Kidney capillary endothelial cell (primary cell): Measurements from ENCODE around the gene CTNNA1.
A peak's percentile ranks its signal among the peaks of the same experiment; 100 is the strongest.
"Not testable (repeated sequence)": the region's sequence is repeated elsewhere in the genome, so short reads cannot be mapped to it uniquely, and the experiment has no call there.

Experiments used
- DNase-seq: peaks from one replicate; pipeline ENCODE4 v3.0.0-alpha.2; 2018; ENCODE audit warnings: low spot score

Gene CTNNA1, protein sequence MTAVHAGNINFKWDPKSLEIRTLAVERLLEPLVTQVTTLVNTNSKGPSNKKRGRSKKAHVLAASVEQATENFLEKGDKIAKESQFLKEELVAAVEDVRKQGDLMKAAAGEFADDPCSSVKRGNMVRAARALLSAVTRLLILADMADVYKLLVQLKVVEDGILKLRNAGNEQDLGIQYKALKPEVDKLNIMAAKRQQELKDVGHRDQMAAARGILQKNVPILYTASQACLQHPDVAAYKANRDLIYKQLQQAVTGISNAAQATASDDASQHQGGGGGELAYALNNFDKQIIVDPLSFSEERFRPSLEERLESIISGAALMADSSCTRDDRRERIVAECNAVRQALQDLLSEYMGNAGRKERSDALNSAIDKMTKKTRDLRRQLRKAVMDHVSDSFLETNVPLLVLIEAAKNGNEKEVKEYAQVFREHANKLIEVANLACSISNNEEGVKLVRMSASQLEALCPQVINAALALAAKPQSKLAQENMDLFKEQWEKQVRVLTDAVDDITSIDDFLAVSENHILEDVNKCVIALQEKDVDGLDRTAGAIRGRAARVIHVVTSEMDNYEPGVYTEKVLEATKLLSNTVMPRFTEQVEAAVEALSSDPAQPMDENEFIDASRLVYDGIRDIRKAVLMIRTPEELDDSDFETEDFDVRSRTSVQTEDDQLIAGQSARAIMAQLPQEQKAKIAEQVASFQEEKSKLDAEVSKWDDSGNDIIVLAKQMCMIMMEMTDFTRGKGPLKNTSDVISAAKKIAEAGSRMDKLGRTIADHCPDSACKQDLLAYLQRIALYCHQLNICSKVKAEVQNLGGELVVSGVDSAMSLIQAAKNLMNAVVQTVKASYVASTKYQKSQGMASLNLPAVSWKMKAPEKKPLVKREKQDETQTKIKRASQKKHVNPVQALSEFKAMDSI

DNA sequence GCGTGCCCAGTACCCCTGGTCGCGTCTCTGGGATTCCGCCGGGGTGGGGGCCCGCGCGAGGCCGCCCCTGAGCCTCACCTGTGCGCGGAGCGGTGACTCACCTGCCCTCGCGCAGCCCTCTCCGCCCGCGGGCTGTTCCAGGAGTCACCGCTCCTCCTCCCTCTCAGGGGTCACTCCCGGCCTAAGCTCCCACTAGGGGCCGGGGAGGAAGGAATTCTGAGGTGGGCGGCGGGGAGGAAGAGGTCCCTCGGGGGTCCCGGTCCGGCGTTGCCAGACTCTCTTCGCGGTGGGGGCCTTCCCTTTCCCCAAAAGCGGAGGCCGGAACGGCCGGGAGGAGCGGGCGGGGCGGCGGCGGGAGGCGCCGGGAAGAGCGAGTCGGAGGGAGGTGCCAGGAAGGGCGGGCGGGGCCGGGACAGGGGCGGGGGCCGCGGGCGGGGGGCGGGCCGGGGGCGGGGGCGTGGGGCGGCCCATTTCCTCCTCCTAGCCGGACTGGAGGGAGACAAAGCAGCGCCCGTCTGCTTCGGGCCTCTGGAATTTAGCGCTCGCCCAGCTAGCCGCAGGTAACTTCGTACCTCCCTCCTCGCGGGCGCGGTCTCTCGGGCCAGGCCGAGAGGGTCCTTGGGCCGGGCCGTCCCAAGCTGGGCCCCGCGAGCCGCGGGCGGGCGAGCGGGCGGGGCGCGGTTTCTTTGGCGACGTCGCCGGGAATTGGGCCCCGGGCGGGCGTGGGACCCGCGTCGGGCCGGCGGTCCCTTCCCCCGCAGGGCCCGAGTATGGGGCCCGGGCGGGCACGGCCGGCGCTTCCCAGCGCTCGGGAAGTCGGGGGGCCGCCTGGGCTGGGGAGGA lies at the start of gene CTNNA1:
CTNNA1 (plus strand) TSS at position 475 of the 843 bp plus-strand sequence. CDS start 28,500 bp downstream, outside the sequence.
- peak; percentile 57 for DNase-seq

DNA sequence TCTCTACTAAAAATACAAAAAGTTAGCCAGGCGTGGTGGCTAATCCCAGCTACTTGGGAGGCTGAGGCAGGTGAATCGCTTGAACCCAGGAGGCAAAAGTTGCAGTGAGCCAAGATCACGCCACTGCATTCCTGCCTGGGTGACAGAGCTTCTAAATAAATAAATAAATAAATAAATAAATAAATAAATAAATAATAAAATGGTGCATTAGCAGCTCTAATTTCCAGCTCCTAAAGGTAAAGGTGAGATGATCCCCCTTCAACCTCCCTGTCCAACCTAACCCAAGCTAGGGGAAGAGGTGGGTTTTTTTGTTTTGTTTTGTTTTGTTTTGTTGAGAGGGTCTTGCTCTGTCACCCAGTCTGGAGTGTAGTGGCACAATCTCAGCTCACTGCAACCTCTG lies 49.4 kb upstream of the CTNNA1 start:
- DNase-seq, result not testable (repeated sequence)

DNA sequence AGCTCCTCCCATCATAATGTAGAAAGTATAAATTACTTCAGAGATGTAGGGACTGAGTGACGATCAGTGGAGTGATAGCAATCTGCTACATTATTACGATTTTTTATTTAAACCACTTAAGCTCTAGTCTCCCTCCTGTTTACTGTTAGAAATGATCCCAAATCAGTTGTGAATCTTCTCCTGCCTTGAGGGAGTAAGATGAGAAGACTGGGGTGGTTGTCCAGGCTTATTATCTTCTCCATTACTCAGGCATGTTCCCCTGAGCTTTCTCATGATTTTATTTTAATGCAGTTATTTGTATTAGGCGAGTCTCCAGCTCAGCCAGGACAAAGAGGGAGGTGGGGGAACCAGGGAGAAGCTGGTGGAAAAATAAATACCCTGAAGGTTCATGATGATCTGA lies 48.2 kb upstream of the CTNNA1 start:
- DNase-seq, result no peak

DNA sequence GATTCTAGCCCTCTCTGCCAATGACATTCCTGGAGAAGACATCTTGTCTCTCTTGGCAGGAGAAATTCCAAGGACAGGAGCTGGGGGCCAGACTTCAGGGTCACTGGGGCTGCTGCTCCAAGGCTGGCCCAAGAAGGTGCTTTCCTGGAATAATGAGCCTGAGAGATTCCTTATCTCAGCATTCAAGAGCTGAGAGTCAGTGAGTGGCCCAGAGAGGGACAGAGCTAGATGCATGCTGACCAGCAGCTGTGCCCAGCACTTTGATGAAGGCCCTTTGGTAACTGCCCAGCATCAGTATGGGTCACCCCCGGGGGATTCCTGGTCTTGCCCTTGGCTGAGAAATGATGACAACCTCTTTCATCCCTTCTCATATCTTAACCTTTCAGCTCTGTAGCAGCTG lies 47.7 kb upstream of the CTNNA1 start:
- DNase-seq, result no peak

DNA sequence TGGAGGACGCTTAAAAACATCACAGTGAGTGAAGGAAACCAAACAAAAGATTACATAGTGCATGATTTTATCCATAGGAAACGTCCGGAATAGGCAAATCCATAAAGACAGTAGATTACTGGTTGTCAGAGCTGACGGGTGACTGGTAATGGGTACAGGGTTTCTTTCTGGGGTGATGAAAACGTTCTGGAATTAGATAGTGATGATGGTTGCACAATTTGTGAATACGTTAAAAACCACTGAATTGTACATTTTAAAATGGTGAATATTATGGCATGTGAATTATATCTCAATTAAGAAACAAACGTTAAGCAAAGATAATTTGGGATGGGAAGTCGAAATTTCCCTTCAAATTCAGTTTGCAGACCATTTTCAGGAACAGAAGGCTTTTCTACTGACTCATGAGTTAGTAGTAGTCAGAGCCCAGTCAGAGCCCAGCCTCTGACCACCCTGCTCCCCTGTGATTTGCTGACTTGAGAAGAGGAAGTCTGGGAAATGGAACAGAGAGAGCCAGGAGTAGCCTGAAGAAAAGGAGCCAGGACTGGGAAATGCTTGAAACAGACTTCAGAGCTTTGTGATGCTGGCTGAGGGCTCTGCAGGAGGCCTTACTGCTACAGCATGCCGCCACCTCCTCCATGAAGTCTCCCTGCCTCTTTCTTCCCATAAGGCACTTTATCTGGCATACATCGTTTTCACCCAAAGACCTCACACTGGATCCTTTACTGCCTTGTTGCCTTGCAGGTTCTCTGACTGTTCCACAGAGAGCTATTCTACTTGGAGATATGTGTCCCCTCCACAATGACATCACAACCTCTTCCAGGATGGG lies 46.4 kb upstream of the CTNNA1 start:
- peak; percentile 68 for DNase-seq

DNA sequence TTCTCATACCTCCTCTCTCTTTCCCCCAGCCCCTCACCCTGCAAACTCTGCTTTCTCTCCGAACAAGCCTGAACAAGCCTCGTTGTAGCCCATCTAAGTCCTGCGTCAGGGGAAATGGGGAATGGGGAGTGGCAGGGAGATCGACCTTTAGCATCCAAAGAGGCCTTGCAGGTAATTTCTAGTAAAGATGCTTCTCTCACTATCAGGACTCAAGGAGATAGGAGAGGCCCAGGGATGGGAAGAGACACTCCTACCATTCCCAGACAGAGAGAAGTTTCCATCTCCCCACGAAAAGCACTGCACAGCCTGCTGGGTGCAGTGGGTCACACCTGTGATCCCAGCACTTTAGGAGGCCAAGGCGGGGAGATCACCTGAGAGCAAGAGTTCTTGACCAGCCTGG lies 44.4 kb upstream of the CTNNA1 start:
- no peak for DNase-seq

DNA sequence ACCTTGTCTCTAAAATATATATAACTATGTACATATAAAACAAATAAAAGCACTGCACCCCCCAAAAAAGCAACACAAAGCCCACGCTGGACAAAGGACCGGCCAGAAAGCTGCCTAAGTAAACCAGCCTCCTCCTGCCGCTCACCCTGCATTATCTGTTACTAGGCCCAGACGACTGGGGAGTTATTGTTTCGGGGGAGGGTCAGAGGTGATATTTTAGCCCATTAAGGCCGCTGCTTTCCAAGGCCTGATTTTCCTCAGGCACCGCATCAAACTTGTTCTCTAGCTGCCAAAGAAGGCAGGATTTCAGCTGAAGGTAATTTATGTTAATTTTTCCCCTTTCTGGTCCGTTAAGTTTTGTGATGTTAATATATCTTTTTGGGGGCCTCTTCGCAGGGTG lies 44.0 kb upstream of the CTNNA1 start:
- DNase-seq, result no peak

DNA sequence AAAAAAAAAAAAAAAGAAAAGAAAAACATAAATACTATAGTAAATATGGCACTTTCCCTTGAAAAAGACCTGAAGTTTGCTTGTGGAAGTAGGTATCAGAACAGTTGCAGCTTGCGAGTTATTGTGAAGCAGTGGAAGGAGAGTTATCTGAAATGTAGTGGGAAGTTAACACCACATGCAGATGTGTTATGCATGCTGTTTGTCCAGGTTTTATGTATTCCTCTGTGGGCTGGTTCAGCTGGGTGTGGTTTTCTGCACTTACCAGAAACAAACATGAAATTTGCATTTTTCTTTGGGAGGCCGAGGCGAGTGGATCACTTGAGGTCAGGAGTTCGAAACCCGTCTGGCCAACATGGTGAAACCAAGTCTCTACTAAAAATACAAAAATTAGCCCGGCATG lies 42.1 kb upstream of the CTNNA1 start:
- DNase-seq, result no peak

DNA sequence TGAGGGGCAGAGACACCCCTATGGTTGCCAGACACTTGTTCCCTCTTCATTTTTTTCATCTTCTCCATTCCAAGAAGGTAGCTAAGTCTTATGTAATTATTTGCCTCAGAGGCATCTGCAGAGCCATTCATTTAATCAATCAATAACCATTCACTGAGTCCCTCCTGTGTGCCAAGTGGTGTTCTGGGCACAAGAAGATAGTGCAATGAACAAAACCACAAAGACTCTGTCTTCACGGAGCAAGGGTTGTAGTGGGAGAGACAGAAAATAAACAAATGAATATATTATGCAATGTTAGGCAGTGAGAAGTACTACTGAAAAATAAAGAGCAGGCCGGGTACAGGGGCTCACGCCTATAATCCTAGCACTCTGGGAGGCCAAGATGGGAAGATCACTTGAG lies 41.4 kb upstream of the CTNNA1 start:
- DNase-seq, result no peak

DNA sequence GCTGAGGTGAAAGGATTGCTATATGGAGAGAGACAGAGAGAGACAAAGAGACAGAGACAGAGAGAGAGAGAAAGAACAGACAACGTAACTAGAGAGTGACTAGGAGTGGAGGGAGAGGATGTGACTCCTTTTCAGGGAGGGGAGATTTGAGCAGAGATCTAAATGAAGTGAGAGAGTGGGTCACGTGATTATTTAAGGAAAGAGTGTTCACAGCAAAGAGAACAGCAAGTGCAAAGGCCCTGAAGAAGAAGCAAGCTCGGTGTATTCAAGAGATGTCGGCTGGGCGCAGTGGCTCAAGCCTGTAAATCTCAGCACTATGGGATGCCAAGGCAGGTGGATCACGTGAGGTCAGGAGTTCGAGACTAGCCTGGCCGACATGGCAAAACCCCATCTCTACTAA lies 40.9 kb upstream of the CTNNA1 start:
- DNase-seq, result no peak

DNA sequence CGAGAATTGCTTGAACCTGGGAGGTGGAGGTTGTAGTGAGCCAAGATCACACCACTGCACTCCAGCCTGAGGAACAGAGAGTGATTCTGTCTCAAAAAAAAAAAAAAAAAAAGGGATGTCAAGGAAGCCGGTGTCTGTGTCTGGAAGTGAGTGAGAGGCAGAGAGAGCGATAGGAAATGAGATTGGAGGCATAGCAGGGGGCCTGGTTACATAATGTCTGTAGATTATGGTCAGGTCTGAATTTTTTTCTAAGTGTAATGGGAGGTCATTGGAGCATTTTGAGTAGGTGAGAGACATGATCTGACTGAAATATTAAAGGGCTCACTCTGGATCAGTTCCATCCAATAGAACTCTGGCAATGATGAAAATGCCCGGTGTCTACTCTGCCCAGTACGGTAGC lies 40.4 kb upstream of the CTNNA1 start:
- no peak for DNase-seq

DNA sequence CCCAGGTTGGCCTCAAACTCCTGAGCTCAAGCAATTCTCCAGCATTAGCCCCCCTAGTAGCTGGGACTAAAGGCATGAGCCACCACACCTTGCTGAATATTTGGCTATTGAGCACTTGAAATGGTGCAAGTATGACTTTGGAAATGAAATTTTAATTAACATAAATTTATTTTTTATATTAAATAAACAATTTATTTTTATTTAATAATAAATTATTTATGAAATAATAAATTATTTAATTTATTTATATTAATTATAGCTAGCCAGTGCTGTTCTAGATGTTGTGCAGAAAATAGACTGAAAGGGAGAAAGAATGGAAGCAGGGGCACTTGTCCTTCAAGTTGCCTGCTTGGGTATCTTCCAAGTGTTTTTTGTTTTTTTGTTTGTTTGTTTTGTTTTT lies 40.0 kb upstream of the CTNNA1 start:
- DNase-seq, result no peak

DNA sequence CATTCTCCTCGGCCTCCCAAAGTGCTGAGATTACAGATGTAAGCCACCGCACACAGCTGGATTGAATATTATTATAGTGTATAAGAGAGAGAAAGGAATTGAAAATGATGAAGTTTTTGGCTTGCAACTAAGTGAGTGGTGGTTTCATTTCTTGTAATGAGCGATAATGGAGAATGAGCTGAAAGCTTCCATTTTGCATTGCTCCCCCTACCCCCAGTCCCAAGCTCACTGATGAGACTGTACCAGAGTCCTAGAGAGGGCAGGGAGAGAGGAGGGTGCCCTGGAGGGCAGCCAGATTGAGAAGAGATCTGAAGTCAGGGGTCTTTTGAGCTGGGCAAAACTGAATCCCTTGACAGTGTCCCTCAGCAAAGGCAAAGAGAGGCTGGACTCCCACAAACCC lies 38.5 kb upstream of the CTNNA1 start:
- no peak for DNase-seq

DNA sequence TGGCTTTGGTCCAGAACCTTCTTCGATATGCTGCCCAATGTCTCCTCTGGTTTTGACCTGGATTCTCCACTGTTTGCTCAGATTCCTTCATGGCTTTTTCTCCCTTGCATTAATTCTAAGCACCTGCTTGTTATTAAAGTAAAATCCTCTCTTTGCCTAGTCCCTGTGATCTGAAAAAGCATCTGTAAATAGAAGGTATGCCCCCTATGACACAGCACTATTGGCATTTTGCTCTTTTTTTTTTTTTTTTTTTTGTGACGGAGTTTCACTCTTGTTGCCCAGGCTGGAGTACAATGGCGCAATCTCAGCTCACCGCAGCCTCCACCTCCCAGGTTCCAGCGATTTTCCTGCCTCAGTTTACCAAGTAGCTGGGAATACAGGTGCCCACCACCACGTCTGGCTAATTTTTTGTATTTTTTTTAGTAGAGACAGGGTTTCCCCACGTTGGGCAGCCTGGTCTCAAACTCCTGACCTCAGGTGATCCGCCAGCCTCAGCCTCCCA lies 37.2 kb upstream of the CTNNA1 start:
- not testable (repeated sequence) for DNase-seq

DNA sequence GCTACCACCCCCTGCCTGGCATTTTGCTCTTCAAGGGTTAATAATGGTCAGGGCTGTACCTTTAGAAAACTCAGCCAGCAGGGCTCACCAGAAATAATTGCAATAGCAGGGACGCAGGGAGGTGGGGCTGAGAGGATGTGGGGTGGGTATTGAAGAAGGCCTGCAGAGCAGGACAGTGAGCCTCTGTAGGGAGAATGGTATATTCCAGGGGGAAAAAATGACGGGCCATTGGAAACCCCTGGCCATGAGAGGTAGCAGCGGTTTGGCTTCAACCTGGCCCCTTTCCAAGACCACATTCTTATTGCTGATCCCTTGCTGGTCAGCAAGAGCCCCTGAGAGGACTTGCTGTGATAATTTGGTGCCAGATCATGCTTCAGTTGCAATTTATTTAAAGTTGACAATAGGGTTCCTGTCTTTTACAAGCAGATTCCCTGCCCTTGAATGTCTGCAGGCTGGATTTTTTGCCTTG lies 36.7 kb upstream of the CTNNA1 start:
- DNase-seq, result no peak

DNA sequence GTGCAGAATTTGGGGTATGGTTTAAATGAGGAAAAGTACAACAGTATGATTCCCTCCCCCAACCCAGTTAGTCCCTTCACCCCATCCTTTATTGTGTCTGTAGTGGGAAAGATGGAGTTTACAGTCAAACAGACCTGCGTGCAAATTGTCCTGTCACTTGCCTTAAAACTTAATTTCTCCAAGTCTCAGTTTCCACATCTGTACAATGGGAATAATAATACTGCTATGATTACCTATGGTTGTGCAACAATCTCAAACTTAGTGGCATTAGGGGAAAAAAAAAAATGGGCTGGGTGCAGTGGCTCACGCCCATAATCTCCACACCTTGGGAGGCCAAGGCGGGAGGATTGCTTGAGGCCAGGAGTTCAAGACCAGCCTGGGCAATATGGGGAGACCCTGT lies 35.8 kb upstream of the CTNNA1 start:
- no peak for DNase-seq

DNA sequence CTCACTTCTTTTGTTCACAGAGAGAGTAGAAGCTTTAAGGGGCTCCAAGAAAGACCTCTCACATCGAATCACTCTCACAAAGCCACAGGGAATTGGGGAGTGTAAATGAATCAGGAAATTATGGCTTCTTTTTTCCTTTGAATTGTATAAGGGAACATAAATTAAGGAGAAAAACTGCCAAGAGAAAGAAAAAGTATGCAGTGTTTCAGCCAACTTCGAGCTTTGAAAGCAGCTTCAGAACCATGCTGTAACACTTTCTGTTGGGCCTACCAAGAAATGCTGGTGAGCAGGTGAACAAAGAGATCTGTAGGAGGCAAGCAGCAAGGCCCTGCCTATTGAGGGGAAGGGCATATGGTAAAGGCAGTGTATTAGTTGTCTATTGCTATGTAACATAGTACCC lies 33.4 kb upstream of the CTNNA1 start:
- DNase-seq, result no peak

DNA sequence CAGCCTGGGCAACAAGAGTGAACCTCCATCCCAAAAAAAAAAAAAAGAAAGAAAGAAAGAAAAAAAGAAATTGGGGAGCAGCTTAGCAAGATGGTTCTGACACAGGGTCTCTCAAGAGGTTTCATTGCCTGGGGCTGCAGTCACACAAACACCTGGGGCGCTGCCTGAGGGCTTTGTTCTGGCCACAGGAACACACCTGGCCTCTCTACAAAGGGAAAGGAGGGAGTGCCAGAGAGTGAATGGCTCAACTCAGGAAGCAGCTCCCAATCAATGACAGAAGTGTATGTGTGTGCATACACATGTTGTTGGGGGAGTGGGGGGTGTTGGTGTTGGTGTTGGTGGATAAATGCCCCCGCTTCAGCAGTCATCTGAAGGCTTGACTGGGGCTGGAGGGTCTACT lies 32.4 kb upstream of the CTNNA1 start:
- no peak for DNase-seq

DNA sequence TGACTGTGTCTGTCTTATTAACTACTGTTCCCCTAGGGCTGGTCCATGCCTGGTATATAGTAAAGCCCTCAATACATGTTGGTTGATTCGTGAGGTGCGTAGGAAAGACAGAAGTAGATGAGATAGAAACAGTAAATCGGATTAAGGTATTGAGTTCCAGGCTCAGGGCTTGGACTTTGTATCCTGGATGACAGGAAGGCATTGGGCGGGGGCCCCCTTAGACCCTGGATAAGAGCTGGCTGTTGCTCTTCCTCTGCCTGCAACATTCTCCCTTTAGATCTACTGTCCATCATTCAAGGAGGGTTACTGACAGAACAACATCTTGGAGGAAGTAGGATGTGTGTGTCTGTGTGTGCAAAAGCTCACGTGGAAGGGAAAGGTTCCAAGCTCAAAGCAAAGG lies 31.2 kb upstream of the CTNNA1 start:
- no peak for DNase-seq

DNA sequence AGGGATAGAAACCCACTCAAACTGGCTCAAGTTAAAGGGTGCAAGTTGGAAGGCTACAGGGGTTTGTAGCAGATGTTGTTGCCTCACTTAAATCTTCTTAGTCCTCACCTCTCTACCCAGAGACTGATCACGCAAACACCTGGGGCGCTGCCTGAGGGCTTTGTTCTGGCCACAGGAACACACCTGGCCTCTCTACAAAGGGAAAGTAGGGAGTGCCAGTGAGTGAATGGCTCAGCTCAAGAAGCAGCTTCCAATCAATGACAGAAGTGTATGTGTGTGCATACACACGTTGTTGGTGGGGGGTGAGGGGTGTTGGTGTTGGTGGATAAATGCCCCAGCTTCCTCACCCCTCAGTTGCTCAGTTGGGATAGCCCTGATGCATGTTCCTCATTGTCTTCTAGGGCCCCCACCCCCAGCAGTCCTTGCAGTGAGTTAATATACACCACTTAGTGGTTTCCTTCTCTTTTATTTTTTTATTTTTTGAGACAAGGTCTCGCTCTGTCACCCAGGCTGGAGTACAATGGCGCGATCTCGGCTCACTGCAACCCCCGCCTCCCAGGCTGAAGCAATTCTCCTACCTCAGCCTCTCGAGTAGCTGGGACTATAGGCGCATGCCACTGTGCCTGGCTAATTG lies 30.6 kb upstream of the CTNNA1 start:
- DNase-seq, result no peak
